Activated effector memory CD4-positive, alpha-beta T cell treated with anti-CD3 and anti-CD28 coated beads, Interleukin-2, amount 50 U/mL, for 16 hours (primary cell): ENCODE results near the gene GNPTG.
"Not testable (repeated sequence)": the region's sequence is repeated elsewhere in the genome, so short reads cannot be mapped to it uniquely, and the experiment has no call there.

Source experiments
- DNase-seq: peaks from one replicate; pipeline ENCODE4 v3.0.0-alpha.2; 2020

Gene GNPTG

GRCh38 chr16:1320097-1320496 lies 31.6 kb upstream of the GNPTG start:
- DNase-seq, result no peak

- no peak for DNase-seq
These were observed 31.0 kb upstream of the GNPTG start for GRCh38 chr16:1320658-1321240.

- DNase-seq, result no peak
These were observed 29.3 kb upstream of the GNPTG start for GRCh38 chr16:1322407-1322806.

- DNase-seq, result no peak
These were observed 28.2 kb upstream of the GNPTG start for GRCh38 chr16:1323296-1324239.

GRCh38 chr16:1324286-1324826 lies 27.4 kb upstream of the GNPTG start:
- no peak for DNase-seq

- no peak for DNase-seq
These were observed 26.5 kb upstream of the GNPTG start for GRCh38 chr16:1325261-1325660.

GRCh38 chr16:1325673-1326371 lies 25.9 kb upstream of the GNPTG start:
- no peak for DNase-seq

GRCh38 chr16:1326391-1326790 lies 25.3 kb upstream of the GNPTG start:
- no peak for DNase-seq

- DNase-seq, result no peak
These were observed 24.6 kb upstream of the GNPTG start for GRCh38 chr16:1326946-1327618.

GRCh38 chr16:1327619-1327947 lies 24.1 kb upstream of the GNPTG start:
- DNase-seq, result no peak

GRCh38 chr16:1328136-1328535 lies 23.6 kb upstream of the GNPTG start:
- DNase-seq, result not testable (repeated sequence)

GRCh38 chr16:1328961-1329360 lies 22.8 kb upstream of the GNPTG start:
- not testable (repeated sequence) for DNase-seq

GRCh38 chr16:1330260-1330914 lies 21.3 kb upstream of the GNPTG start:
- DNase-seq, result no peak

- DNase-seq, result no peak
These were observed 20.6 kb upstream of the GNPTG start for GRCh38 chr16:1330931-1331711.

GRCh38 chr16:1331712-1332617 lies 19.8 kb upstream of the GNPTG start:
- peak; percentile 82 for DNase-seq

- DNase-seq, result no peak
These were observed 19.0 kb upstream of the GNPTG start for GRCh38 chr16:1332618-1333148.

- peak; percentile 83 for DNase-seq
These were observed 18.4 kb upstream of the GNPTG start, which contains the start of gene BAIAP3 for GRCh38 chr16:1333149-1333812. TSS of gene BAIAP3 (plus strand) at chr16:1333645. CDS start at chr16:1338550, 4,905 bp downstream.

- no peak for DNase-seq
These were observed 17.7 kb upstream of the GNPTG start for GRCh38 chr16:1333854-1334700.
